Glomerular visceral epithelial cell (primary cell): Measurements from ENCODE around the gene RELN.
"Not testable (repeated sequence)": the region's sequence is repeated elsewhere in the genome, so short reads cannot be mapped to it uniquely, and the experiment has no call there.

ENCODE experiments used
- DNase-seq: peaks from one replicate; pipeline ENCODE4 v3.0.0-alpha.2; 2016; ENCODE audit errors: extremely low spot score

Gene RELN

DNA sequence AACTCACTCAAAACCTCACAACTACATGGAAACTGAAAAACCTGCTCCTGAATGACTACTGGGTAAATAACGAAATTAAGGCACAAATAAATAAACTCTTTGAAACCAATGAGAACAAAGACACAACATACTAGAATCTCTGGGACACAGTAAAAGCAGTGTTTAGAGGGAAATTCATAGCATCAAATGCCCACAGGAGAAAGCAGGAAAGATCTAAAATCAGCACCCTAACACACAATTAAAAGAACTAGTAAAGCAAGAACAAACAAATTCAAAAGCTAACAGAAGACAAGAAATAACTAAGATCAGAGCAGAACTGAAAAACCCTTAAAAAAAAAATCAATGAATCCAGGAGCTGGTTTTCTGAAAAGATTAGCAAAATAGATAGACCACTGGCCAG, 202.4 kb downstream of the RELN start:
- DNase-seq: not testable (repeated sequence)

DNA sequence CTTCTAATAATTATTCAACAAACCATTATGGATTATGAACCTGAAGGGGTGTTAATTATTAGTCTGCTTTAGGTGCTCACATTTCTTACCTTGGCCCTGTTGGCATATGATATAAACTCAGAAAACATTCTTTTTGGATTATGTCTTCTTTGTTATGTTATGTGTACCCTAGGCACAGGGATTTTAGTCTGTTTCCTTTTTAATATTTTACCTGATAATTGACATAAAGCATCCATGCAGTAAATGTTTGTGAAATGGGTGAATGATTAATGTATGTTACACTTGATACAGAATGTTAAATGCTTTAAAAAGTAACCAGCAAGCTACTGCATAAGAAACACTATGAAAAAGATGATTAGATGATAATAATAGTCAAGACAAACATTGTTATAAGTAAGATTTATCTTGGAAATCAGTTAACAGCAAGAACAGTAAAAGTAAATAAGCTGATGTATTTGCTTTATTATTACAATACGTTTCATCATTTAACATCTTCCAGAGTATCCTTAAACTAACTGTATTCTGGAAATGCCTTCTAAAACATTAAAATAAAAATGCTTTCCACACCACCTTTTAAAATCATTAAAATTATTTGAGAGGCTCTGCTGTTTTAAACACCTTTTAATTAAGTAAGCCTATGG, 204.7 kb downstream of the RELN start:
- DNase-seq: peak; percentile 1

DNA sequence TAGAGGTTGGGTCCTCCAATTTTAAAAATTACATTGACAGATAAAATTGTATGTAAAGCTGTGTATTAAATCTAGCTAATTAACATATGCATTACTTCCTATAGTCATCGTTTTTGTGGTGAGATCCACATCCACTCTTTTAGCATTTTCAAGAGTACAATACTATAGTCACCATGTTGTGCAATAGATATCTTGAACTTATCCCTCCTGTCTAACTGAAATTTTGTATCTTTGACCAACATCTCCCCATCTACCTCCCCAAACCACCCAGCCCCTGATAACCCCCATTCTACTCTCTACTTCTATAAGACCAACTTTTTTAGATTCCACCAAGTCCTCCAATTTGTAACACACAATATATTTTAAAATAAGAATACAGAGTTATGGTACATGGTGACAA, 208.0 kb downstream of the RELN start:
- DNase-seq: no peak

DNA sequence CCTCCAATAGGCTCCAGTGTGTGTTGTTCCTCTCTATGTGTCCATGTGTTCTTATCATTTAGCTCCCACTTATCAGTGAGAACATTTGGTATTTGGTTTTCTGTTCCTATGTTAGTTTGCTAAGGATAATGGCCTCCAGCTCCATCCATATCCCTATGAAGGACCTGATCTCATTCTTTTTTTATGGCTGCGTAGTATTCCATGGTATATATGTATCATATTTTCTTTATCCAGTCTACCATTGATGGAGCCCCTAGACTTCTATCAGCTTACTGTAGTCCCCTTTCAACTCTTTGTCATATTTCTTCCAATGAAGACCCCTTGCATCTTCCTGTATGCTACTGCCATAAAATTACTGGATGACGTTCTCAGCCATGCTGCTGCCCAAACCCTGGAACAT, 208.9 kb downstream of the RELN start:
- DNase-seq: not testable (repeated sequence)

DNA sequence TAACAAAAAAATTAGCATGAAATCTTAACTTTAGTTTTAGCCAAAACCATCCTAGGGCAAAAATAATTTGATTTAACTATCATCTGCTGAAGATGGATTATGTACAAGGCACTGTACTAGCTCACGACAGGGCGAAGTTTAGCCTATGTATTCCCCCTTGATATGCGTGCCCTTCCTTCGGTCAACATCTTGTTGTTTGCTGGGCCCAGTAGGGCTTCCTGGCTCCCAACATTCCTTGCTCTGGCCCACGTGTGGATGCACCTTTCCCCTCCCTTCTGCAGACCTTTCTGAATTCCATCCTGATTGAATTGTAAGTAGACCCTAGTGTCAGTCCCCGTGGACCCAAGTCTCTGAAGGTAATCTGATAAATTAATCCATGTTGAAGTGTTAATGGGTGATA, 212.0 kb downstream of the RELN start:
- DNase-seq: no peak

DNA sequence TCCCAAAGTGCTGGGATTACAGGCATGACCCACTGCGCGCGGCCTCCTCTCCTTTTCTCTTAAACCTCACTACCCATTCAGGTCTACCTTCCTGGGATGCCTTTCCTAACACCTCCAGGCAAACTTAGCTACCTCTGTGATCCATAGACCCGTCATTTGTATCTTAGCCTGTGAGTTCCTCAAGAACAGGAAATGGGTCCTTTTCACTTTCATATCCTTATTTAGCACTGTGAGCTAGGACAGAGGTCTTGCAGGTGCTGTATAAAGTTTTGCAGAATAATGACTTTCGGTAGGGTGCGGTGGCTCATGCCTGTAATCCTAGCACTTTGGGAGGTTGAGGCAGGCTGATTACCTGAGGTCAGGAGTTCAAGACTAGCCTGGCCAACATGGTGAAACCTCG, 215.7 kb downstream of the RELN start:
- DNase-seq: no peak

DNA sequence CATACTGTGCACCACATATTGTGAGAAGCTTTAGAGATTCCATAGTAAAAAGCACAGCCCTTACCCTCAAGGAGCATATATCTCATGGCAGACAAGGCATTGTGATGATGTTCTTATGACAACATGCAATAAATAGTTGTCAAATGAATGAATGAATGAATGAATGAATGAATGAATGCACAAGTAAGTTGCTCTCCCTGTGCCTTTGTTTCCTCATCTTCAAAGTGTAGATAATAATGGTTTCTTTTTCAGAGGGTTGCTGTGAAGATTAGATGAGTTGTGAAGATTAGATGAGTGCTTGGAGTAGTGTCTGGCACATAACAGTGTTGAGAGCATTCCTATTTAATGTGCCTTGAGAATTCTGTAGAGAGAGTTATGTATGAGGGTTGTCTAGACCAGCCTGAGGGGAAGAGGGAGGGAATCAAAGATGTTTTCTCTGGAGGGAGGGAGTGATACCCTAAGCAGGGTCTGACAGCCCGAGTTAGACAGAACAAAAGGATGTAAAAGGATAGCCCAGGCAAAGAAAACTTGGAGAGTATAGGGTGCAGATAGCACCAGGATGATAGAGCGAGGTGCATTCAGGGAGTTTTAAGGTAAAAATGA, 217.2 kb downstream of the RELN start:
- no peak for DNase-seq

DNA sequence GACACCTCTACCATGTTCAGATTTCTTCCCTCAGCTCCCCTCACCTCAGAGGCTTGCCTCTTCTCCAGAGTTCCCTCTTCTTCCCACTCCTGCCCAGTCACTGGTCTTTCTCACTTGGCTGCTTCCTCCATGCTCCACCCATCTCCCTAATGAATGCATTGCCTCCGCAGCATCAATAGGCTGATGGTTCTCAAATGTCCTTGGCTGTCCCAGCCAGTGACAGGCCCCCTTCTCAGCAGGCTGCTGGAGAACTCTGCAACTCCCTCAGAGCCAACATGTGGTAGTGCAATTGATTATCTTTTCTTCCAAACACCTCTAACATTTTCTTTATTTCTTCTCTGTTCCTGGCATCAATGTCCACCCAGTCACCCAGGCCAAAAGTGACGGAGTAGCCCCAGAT, 218.2 kb downstream of the RELN start:
- DNase-seq: no peak

DNA sequence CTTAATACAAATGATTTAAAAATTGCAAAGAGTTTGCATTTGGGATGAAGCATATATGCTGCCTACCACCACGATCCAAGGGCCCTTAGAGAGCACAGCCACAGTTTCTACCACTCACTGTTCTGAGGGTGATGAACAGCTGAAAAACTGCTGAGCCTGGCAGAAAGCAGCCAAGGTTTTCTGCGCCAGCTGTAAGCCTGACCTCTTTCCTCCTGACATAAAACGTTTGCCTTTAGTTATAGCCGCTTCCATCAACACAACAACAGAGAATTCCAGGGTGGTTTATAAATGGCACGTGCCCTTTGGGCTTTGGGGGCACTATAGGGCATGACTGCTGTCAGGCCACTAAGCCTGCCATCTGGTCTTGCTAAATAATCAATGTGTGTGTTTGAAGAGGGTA, 222.8 kb downstream of the RELN start:
- DNase-seq: no peak

DNA sequence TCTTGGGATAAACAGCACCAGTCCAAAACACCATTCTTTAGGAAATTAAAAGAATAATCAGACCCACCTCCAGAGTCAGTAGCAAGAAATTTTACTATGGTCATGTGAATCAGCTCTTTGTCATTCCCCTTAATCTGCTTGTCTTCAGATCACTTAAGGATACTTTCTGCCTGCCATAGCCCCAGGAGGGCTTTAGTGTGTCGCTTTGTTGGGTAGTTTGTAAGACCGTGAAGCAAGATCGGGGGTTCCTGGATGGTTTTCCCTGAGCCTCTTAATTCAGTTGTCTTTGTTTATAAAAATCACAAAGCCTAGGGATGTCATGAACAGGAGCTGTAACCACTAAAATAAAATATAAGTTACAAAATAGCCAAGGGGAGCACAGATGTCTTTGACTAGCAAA, 223.6 kb downstream of the RELN start:
- no peak for DNase-seq

DNA sequence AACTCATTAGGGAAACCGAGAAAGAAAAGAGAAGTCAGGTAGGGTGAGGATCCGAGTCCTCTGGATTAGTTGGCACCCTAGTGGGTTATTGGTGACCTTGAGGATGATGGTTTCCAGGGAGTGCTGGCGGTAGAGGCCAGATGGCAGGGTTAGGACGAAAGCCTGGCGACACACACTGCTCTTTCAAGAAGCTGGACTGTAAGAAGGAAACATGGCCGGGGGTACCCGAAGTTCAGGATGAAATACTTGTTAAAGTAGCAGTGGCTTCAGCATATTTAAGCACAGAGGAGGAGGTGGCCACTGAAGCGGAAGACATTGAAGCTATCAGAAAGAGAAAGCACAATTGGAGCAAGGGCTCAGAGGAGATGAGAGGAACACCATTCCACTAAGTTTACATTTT, 224.6 kb downstream of the RELN start:
- no peak for DNase-seq

DNA sequence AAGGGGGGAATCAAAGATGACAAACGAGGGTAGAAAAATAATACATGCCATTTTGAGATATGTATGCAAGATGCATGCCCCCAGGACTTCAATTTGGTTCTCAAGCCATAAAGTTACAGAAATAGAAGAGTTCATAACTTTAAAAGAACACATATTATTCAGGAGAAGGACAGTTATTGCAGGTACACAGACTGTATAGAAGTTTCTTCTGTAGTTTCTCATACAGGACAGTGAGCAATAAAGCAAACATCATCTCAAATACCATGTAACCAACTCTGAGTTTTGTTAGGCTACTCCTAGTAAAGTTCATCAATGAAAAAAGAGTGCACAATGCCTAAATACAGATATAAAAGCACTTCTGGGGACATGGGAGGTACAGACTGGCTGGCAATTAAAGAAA, 226.6 kb downstream of the RELN start:
- no peak for DNase-seq

DNA sequence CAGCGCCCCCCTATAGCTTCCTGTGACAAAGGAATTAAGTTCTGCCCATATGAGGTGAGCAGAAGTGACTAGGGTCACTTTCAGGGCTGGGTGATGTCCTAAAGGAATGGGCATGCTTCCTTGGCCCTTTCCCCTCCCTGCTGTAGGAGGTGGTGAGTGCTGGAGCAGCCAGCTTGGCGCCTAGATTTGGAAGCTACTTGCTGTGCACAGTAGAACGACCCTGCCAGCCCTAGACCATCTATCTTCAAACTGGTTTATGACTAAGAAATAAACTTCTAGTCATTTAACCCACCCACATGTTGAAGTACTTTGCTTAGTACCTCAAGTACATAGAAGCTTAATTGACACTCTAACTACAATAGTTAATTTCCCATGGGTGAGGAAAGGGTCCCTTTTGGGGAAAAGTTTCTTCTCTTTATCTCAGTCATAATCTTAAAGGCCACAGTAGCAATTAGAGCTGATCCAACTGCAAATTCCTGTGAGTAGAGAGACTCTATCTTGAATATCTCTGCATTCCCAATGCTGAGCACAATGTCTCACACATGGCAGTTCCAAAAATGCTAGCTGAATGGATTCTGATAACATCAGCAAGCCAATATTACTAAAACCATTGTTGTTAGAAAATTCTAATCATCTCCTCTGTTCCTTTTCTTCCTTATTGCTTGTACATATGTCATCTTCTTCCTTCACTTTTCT, 227.2 kb downstream of the RELN start:
- DNase-seq: no peak

DNA sequence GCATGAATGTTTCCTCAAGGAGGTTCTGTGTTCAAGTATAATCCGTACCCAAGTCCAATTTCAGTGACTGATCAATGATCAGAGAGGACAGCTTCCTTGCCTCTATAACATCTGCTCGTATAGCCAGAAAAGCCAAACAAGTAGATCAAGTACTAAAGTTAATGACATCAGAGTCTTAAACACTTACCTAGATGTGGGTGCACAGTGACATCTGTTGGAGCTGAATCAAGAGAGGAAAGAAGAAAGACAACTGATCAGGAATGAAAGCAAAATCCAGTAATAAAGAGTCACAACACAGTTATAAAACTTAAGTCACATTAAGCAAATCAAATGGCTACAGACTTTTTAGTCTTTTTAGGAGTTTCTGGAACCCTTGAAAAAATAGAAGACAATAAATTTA, 236.5 kb downstream of the RELN start:
- no peak for DNase-seq

DNA sequence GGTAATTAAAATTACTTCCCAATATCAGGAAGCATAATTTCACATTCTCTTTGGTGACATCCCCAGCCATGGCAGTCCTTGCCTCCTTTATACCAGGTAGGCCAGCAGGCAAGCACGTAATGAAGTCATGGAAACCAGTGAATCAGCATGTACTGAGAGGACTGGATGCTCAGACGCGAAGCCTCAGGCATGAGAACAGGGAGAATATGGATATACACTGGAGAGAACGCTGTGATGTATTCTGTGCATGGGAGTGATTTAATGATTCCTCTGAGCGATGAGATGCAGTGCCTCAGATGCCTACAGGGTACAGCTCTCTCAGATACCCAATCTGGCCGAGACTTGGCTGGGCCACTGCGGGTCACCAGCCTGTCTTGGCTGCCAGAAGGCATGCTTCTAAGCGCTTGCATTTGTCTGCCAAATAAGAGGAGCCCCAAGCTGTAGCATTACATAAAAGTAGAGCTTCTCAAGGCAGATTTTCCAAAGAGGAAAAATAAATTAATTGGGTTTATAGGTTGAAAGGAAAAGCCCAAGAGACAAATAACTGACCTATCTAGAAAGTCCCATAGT, 238.1 kb downstream of the RELN start:
- no peak for DNase-seq

DNA sequence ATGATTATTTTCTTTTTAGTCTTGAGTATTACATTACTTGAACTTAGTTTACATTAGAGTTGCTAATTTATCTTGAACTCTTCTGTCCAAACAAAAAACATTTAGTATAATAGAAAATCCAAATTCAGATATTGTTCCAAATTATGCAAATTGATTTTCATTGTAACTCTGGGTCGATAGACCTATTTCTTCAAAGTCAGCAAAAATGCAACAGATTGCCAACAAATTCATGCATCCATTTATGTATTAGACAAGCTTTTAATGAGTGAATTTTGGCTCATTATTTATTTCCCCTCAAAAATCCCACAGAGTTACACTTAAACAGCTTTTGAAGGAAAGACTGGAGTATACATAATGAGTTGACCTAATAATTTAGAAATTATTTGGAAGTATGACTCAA, 240.8 kb downstream of the RELN start:
- DNase-seq: no peak

DNA sequence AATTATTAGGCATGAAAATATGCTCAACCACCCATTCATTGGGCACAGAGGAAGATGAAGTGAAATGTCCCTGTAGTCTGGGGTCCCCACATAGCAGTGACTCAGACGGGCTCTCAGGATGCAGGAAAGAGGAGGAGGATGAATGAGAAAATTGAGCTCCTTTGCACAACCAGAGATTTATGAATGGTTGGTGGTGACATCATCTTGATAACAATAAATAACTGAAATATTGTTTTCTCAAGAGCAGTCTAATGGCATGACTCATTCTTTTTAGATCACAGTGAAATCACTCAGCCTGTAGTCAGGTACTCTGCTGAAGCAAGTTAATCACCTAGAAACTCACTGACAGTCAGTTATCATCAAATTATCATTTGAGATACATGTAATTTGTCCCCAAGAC, 254.1 kb downstream of the RELN start:
- peak; percentile 46 for DNase-seq

DNA sequence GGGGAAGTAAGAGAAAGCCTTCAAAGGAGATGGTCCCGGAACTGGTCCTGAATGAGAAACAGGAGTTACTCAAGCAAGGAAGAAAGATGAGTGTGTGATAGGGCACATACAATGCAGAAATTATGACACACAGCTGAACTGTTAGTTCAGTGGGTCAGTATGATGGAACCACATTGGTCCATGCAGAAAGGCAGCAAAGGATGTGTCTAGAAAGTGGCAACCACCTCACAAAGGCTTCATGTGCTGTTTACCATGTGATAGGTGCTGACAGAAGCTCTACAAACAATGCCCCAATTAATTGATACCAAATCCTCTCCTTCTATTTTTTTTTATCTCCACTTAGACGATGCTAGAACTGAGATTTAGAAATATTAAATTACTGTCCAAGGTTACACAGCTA, 258.3 kb downstream of the RELN start:
- DNase-seq: no peak

DNA sequence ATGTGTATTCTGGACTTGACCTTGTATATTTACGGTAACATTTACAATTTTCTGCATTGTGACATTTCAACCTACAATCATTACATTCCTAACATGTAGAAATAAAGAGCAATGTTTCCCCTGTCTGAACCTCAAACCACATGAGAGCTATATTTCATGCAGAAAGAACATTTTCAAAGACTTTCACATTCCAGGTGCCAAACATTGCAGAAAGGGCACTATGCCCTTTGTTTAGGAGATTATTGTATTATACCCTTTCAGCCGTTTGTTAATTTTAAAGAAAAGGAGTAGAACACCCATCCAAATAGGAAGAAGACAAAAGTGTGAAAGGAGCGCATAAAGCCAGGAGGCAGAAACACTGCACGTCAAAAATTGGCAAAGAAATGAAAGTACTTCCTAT, 260.4 kb downstream of the RELN start:
- DNase-seq: peak; percentile 11

DNA sequence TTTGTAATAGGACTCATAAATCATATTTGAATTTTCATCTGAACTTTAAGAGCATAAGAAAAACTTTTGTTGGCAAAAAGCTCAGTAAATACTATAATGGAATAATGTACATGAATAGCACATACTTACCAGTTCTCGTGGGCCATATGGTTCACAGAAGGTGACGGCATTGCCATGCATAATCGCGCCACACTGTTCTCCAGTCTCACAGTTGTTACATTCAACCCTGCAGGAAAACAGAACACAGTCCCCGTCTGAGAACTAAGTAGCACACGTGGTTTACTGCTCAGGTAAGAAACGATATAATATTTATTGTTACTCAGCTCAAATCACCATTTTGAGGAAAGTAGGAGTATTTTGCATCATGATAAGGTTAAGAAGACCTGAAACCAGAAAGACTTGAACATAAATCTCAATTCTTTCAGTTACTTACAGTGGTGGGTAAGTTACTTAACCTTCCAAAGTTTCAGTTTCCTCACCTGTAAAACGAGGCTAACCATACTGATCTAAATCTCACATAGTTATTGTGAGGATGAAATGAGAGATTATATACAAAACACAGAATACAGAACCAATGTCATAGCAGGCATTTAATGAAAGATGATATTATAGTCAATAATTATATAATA, 261.4 kb downstream of the RELN start:
- DNase-seq: no peak

DNA sequence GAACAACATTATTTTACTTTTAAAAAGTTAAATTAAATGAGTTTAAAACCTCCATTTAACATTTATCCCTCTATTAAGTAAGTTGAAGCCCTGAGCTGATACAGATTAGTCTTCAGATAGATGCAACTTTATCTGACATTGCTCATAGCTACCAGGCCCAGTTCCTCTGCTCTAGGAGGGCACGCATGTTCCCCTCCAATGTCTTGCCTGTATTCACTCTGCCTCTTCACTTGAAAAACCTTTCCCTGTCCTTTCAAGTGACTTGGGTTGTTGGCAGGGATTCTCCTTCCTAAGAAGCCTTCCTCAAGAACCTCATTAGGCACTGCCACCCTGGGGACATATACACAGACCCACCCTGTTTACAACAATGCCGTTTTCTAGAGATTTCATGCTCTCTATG, 270.4 kb downstream of the RELN start:
- no peak for DNase-seq

DNA sequence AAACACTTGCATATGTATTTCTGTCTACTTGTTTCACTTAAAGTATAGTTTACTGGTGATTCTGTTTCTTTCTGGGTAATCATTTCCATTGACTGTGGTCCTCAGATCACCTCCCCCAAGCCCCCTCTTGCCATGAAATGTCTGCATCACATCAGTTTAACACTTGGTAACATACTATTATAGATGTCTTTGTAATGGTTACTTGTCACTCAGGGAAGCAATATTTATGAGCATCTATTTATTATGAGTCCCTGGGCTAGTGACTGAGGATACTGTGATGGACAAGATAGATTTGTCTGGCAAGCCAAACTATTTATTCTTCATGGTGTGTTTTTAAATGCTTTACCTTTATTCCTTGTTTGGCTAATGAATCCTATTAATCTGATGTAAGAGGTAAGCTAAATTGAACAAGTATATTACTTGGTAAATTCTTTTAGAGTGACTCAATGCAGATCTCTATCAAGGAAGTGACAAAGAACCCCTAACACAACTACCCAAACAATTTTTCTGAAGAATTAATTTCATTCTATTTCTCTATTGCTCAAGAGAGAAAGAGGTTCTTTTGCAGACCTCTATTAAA, 270.9 kb downstream of the RELN start:
- DNase-seq: no peak
